Type B pancreatic cell (in vitro differentiated cells): Measurements from ENCODE around the gene DAAM2. TPM values are rescaled to one million over a fixed set of nuclear protein-coding genes. Genes with fewer than 3 reads are reported as not detected.

ENCODE experiments used
- DNase-seq: peaks from one replicate; pipeline ENCODE4 v3.0.0; 2021; ENCODE audit warnings: mixed read lengths; ENCODE audit not compliant: unreplicated experiment; ENCODE audit errors: extremely low spot score
- H3K27ac Mint-ChIP-seq: 2 replicates; pipeline ENCODE4 v1.8.0; 2021; ENCODE audit warnings: mild to moderate bottlenecking, mixed read lengths
- H3K27me3 Mint-ChIP-seq: 2 replicates; pipeline ENCODE4 v1.8.0; 2021; ENCODE audit warnings: mixed read lengths
- H3K36me3 Mint-ChIP-seq: 2 replicates; pipeline ENCODE4 v1.8.0; 2021; ENCODE audit warnings: mixed read lengths
- H3K4me1 Mint-ChIP-seq: one replicate; pipeline ENCODE4 v1.8.0; 2021; ENCODE audit warnings: mixed read lengths; ENCODE audit not compliant: unreplicated experiment
- H3K4me3 Mint-ChIP-seq: 2 replicates; pipeline ENCODE4 v1.8.0; 2021; ENCODE audit warnings: mild to moderate bottlenecking, mixed read lengths
- H3K9me3 Mint-ChIP-seq: 2 replicates; pipeline ENCODE4 v1.8.0; 2021; ENCODE audit warnings: mixed read lengths
- CTCF ChIP-seq: fragments of 200-600 bp; sonication (generic); conservative IDR thresholded peaks from 2 replicates; pipeline ENCODE4 v1.5.0; 2021; ENCODE audit warnings: antibody characterized with exemption, mild to moderate bottlenecking
- total RNA-seq: library from RNA; stranded (reverse); gene quantifications from 2 replicates; pipeline ENCODE4 v1.2.1, GENCODE V29; 2021; ENCODE audit warnings: low replicate concordance

DAAM2 gene
- total RNA-seq, 1 donor from 2014 or later = 22.6 TPM

DNA sequence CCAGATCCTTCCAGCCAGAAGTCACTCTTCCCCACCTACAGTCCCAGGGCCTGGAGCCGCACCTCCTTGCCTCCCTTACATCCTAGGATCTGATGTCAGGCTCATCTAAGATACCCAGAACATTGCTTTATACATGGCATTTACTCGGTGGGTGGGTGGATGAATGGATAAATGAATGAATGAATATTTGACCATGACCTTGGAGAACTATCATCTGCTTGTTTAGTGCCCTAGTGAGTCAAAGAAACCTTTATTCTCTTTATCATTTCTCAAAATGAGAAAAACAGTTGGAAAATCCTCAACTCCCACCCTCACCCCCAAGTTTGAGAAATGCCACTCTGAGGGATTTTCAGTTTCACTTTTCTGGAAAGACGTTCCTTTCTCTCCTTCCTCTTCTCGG is 56.0 kb downstream of the DAAM2 start:
- H3K9me3 Mint-ChIP-seq = peaks cover 6% of the 10 kb centered on the region
- H3K36me3 Mint-ChIP-seq = no peaks in the 10 kb centered on the region
- no peak overlapping the region for H3K4me3 Mint-ChIP-seq
- no peak overlapping the region for H3K27ac Mint-ChIP-seq
- TF ChIP-seq CTCF = no peak
- H3K27me3 Mint-ChIP-seq = no peaks in the 10 kb centered on the region
- H3K4me1 Mint-ChIP-seq = peaks cover 11% of the 10 kb centered on the region
- DNase-seq = no peak

- Mint-ChIP-seq H3K27me3 (no peaks in the 10 kb centered on the region), H3K4me3 (no peak overlapping the region), H3K27ac (no peak overlapping the region), H3K36me3 (no peaks in the 10 kb centered on the region), H3K9me3 (peaks cover 6% of the 10 kb centered on the region), H3K4me1 (peaks cover 6% of the 10 kb centered on the region)
- no peak for TF ChIP-seq CTCF
- DNase-seq = no peak
Observed at GRCh38 chr6:39849228-39849627, 57.1 kb downstream of the DAAM2 start.

DNA sequence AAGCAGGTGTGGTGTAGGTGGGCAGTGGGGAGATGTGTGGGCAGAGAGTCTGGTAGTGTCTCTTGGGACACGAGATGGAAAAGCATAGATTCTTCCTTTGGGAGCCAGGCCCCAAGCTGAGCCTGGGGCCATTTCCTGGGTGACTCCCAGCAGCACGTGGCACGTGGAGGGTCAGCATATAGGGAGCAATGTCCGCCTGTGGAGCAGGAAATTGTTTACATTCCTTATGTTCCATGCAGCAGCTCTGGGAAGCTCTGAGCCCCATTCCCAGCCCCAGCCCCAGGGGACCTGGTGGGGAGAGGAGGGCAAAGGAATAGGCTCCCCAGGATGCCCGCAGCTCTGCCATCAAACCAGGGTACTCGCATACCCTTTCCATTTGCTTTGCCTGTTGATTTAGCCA is 57.6 kb downstream of the DAAM2 start:
- Mint-ChIP-seq H3K36me3 (no peaks in the 10 kb centered on the region), H3K27me3 (no peaks in the 10 kb centered on the region), H3K4me3 (no peak overlapping the region), H3K9me3 (peaks cover 6% of the 10 kb centered on the region), H3K27ac (no peak overlapping the region), H3K4me1 (peaks cover 6% of the 10 kb centered on the region)
- TF ChIP-seq CTCF = no peak
- no peak for DNase-seq

DNA sequence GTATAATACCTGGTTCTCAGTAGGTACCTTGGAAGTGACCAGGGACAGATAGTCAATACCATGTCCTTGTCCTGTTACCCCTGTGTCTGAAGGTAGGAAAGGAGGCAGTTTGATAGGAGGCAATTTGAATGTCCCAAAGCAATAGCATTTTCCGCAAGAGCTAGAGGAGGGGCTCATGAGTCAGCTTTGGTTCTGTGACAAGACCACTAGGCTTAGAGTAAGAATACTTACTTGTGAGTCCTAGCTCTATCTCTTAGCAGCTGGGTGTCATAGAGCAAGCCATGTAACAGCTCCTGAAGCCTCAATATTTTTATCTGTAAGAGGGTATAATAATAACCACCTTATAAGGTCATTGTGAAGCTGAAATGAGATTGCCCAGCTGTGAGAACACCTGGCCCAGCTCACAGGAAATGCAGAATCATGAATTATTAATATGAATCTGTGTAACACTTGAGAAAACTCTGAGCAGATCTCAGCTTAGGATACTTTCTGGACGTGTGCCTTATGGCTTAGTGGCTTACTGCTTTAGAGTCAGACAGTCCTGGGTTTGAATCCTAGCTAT is 58.6 kb downstream of the DAAM2 start:
- no peaks in the 10 kb centered on the region for H3K36me3 Mint-ChIP-seq
- peaks cover 6% of the 10 kb centered on the region for H3K4me1 Mint-ChIP-seq
- H3K4me3 Mint-ChIP-seq = no peak overlapping the region
- H3K27me3 Mint-ChIP-seq = no peaks in the 10 kb centered on the region
- DNase-seq = no peak
- TF ChIP-seq CTCF = no peak
- no peak overlapping the region for H3K27ac Mint-ChIP-seq
- peaks cover 6% of the 10 kb centered on the region for H3K9me3 Mint-ChIP-seq

DNA sequence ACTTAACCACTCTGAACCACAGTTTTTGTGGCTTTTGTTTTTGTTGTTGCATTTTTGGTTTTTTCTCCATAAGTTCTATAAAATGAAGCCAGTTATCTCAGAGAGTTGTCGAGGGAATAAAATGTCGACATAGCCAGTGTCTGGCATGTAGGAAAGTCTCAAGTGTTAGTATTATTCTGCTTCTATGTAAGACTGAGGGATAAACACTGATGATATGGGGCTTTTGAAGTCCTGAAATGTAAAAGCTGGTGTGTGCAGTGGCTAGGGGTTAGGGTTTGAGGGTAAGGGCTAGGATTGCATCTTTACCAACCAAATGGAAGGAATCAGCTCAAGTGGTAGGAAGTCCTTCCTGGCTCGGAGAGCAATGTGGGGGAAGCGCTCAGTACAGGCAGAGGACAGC is 59.2 kb downstream of the DAAM2 start:
- peaks cover 6% of the 10 kb centered on the region for H3K4me1 Mint-ChIP-seq
- no peaks in the 10 kb centered on the region for H3K36me3 Mint-ChIP-seq
- no peak overlapping the region for H3K4me3 Mint-ChIP-seq
- H3K9me3 Mint-ChIP-seq = peaks cover 6% of the 10 kb centered on the region
- no peak for DNase-seq
- no peak for TF ChIP-seq CTCF
- no peaks in the 10 kb centered on the region for H3K27me3 Mint-ChIP-seq
- no peak overlapping the region for H3K27ac Mint-ChIP-seq

- peaks cover 6% of the 10 kb centered on the region for H3K9me3 Mint-ChIP-seq
- no peak for TF ChIP-seq CTCF
- no peaks in the 10 kb centered on the region for H3K27me3 Mint-ChIP-seq
- DNase-seq = no peak
- no peak overlapping the region for H3K27ac Mint-ChIP-seq
- H3K36me3 Mint-ChIP-seq = no peaks in the 10 kb centered on the region
- H3K4me1 Mint-ChIP-seq = peaks cover 6% of the 10 kb centered on the region
- H3K4me3 Mint-ChIP-seq = no peak overlapping the region
Observed at GRCh38 chr6:39852324-39852723, 60.1 kb downstream of the DAAM2 start.
